ENCODE data around the gene GARRE1.

Gene GARRE1

DNA sequence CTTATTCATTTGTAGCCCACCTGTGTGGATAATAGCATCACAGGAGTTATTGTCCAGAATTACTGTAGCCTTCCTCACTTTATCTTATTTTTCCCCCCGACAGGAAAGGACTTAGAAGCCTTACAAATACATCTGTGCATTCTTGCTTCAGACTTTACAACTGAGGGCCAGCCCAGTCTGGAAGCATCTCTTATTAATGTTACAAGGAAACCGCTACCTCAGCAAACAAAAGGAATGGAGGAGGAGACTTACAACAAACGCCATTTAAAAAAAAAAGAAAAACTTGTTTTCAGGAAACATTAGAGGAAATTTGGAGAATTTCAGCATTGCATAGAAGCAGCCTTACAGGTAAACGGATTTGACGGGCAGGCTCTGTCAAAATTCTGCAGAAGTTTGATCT, 45.2 kb downstream of the GARRE1 start:
- Histone ChIP-seq H3K27ac (no peak overlapping the region), H3K36me3 (peaks cover 18% of the 10 kb centered on the region), H3K27me3 (ENCODE audit: insufficient read depth, low read depth, severe bottlenecking) (no peaks in the 10 kb centered on the region), H3K9me3 (ENCODE audit: severe bottlenecking) (no peaks in the 10 kb centered on the region), H3K4me3 (ENCODE audit: low read depth, low read length) (no peak overlapping the region)
- TF ChIP-seq, protein P1, sequence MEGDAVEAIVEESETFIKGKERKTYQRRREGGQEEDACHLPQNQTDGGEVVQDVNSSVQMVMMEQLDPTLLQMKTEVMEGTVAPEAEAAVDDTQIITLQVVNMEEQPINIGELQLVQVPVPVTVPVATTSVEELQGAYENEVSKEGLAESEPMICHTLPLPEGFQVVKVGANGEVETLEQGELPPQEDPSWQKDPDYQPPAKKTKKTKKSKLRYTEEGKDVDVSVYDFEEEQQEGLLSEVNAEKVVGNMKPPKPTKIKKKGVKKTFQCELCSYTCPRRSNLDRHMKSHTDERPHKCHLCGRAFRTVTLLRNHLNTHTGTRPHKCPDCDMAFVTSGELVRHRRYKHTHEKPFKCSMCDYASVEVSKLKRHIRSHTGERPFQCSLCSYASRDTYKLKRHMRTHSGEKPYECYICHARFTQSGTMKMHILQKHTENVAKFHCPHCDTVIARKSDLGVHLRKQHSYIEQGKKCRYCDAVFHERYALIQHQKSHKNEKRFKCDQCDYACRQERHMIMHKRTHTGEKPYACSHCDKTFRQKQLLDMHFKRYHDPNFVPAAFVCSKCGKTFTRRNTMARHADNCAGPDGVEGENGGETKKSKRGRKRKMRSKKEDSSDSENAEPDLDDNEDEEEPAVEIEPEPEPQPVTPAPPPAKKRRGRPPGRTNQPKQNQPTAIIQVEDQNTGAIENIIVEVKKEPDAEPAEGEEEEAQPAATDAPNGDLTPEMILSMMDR (IDR thresholded peaks at IDR 0.05; ENCODE audit: low read depth, low read length), result no peak
- no peak for DNase-seq

DNA sequence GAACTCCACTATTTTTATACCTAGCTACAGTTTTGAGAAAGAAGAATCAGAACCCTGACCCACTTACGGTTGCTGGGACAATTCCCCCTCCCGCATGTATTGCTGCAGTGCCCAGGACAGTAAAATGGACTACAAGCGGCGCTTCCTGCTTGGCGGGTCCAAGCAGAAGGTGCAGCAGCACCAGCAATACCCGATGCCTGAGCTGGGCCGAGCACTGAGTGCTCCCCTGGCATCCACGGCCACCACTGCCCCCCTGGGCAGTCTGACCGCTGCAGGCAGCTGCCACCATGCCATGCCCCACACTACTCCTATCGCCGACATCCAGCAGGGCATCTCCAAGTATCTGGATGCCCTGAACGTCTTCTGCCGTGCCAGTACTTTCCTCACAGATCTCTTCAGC, 46.0 kb downstream of the GARRE1 start:
- Histone ChIP-seq H3K27me3 (ENCODE audit: insufficient read depth, low read depth, severe bottlenecking) (no peaks in the 10 kb centered on the region), H3K36me3 (peaks cover 18% of the 10 kb centered on the region), H3K27ac (no peak overlapping the region), H3K4me3 (ENCODE audit: low read depth, low read length) (no peak overlapping the region), H3K9me3 (ENCODE audit: severe bottlenecking) (no peaks in the 10 kb centered on the region)
- TF ChIP-seq, protein P1 (IDR thresholded peaks at IDR 0.05; ENCODE audit: low read depth, low read length), result no peak
- no peak for DNase-seq

DNA sequence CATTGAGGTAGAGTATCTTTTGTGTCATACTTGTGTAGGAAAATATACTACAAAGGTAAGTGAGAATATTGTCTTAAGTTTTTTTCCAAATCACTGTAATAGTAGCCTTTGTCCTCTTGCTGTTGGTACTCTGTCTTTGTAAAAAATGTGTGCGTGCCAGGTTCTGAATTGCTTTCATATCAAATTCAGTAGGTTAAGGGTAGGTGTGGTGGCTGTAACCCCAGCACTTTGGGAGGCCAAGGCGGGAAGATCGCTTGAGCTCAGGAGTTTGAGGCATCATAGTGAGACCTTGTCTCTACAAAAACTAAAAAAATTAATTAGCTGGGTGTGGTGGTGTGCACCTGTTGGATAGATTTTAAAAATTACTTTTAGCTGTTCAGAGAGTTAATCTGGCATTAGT, 46.6 kb downstream of the GARRE1 start:
- no peaks in the 10 kb centered on the region for H3K27me3 ChIP-seq (ENCODE audit: insufficient read depth, low read depth, severe bottlenecking)
- no peaks in the 10 kb centered on the region for H3K9me3 ChIP-seq (ENCODE audit: severe bottlenecking)
- H3K4me3 ChIP-seq (ENCODE audit: low read depth, low read length), result no peak overlapping the region
- TF ChIP-seq, protein P1 (IDR thresholded peaks at IDR 0.05; ENCODE audit: low read depth, low read length), result no peak
- H3K36me3 ChIP-seq, result peaks cover 18% of the 10 kb centered on the region
- no peak for DNase-seq
- H3K27ac ChIP-seq, result no peak overlapping the region
